Myocyte (in vitro differentiated cells): ENCODE results near the gene SLC25A43. TPM values are rescaled to one million over a fixed set of nuclear protein-coding genes. Genes with fewer than 3 reads are reported as not detected.
"Not testable (repeated sequence)": the region's sequence is repeated elsewhere in the genome, so short reads cannot be mapped to it uniquely, and the experiment has no call there.

ENCODE experiments used
- DNase-seq: peaks from one replicate; pipeline ENCODE4 v3.0.0-alpha.2; 2012; ENCODE audit warnings: low read depth
- total RNA-seq: library from RNA; depleted of rRNA; stranded (reverse); fragments of >200 nt; gene quantifications from 2 replicates; pipeline ENCODE4 v1.2.3, GENCODE V29; 2014

The SLC25A43 gene
- total RNA-seq, 1 donor from 2014 or later = 9.8 TPM

DNA sequence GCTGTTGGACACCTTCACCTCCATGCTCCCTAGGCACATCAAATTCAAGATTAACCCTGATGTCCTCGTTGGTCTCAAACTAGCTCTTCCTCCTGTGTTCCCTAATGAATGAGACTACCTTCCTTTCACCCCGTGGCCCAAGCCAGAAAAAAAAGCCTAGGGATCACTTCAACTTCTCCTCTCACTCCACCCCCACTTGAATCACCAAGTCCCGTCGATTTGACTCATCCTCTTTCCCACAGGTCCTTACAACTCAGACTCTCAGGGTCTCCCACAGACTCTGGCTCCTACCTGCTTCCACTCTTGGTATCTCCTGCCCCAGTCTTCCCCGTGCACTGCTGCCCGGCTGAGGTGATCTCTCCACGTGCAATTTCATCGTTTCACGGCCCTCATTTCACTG lies 8.5 kb downstream of the SLC25A43 start:
- no peak for DNase-seq

DNA sequence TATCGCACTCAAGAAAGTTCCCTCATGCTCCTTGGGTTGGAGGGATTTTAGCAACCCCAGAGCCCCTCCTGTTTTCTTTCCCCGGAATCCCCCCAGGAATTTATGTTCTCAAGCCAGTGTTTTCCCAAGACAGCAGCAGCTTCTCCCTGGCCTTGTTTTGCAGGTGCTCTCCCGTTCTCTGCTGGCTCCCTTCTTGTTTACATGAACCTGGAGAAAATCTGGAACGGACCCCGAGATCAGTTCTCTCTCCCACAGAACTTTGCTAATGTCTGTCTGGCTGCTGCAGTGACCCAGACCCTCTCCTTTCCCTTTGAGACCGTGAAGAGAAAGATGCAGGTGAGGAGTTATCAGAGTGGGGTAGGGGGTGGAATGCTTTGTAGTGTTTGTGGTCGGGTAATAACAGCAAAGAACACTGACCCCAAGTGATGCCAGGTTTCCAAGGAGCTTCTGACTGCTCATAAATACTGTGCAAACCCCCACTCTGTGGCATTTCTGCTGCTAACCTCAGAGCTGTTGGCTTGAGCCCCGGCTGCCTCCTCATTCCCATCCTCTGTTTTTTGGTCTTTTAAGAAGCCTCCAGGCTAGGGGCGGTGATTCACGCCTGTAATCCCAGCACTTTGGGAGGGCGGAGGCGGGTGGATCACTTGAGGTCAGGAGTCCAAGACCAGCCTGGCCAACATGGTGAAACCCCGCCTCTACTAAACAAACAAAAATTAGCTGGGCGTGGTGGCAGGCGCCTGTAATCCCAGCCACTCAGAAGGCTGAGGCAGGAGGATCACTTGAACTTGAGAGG lies 11.1 kb downstream of the SLC25A43 start:
- DNase-seq = peak; percentile 83

DNA sequence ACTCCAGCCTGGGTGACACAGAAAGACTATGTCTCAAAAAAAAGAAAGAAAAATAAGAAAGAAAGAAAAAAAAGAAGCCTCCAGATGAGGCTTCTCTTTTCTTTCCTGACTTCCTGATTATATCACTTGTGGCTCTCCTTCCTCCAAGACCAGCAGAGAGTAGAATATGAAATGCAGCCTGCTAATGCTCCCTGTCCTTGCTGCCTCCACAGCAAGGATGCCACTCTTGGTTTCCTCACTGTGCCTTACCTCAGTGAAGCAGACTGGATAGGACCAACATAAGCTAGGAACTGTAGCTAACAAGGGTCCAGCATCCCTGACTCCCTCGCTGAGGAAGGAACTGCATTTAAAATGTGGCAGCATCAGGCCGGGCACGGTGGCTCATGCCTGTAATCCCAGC lies 11.7 kb downstream of the SLC25A43 start:
- DNase-seq = no peak

DNA sequence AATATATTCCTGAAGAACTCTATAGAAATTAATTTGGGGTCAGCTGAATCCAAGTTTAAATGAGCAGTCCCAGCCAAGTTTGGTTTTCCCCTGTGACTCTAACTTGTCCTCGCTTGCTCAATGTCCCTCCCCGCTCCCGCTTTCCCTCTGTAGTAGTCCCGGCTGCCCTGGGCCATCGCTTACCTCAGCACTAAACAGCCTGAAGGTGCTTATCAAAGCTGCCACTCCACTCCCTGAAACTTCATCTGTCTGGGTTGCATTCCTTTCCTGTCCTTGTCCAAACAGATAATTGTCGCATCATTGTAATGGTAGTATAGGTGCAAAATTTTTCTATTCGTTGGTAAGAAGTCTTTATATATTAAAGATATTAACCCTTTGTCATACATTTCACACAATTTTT lies 12.8 kb downstream of the SLC25A43 start:
- DNase-seq = no peak

DNA sequence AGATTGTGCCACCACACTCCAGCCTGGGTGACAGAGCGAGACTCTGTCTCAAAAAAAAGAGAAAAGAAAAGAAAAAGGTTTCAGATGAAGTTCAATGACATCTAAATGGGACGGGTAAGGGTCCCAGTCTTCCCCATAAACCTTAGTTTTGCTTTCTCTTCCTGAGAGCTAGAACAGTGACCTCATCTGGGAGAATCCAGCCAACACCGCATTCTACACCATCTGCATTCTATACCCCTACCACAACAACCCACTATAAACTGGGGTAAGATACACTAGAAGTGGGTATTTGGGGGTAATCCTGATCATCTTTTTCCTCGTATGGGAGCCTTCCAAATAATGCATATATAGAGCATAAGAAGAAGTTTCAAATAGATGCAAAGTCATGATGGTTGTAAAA lies 18.2 kb downstream of the SLC25A43 start:
- no peak for DNase-seq

DNA sequence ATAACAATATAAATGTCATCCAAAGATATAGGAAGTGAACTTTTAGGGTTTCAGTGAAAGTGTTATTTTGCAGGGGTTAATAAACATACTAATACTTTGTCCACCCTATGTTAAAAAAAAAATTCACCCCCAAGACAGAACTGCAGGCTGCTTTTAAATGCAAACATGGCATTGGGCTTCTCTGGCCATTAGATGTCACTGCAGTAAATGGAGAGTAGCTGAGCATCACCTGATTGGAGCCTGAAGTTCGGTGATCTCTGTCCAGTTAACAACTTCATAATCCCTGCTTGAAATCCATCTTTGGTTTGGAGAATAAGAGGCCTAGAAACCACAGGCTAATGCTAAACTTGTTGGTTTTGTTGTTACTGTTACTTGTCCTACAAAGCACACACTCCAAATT lies 18.7 kb downstream of the SLC25A43 start:
- no peak for DNase-seq

DNA sequence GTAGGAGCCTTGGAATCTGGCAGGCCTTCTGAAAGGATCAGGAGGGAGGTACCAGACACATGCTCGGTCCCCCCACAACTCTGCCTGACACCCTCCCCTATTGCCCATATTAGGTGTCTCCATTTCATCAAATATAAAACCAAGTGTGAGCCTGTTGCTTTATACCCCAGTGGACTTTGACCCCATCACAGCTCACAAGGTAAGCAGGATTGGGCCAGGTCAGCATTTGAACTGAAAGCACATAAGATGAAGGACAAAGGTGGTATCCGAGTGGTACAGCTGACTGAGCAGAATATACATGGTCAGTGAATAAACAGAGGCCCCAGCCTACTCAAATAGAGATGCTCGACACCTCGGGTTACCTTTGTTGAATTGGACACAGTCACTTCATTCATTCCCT lies 20.0 kb downstream of the SLC25A43 start:
- DNase-seq = no peak

DNA sequence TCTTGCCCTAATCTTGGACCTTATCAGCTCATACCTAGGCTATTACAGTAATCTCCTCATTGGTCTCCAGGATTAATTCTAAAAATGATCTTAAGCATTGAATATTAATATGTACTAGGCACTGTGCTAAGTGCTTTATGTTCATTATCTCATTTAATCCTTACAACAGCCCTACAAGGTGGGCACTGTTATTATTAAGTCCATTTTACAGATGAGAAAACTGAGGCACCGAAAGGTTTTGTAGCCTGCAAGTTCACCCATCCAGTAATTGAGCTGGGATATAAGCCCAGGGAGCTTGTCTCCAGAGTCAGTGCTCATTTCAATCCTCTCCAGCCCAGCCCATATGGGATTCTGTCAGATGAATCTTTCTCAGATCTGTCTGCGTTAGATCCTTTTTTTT lies 20.8 kb downstream of the SLC25A43 start:
- no peak for DNase-seq

DNA sequence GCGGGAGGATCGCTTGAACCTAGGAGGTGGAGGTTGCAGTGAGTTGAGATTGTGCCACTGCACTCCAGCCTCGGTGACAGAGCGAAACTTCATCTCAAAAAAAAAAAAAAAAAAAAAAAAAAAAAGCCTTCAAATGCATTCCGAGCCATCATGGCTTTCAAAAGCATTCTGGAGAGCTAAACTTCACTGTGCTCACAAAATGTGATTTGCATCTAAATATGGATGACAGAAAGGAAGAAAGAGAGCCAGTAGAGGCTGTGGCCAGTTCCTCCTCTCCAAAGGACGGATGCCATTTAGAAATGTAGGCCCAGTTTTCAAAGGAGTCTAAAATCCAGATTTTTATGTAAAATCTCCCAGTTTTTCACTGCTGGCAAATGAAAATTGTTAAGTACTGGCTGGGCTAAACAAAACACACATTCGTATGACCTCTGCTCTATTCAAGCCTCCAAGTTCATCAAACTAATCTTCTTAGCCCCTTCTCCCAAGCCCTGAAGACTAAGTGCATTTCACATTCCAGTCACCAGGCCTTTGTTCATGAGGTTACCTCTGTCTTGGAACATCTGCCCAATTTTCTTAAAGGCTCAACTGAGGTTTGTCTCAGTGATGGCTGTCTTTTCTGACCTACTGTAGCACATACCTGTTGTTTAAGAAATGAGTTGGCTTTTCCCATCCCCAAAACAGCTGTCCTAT lies 22.0 kb downstream of the SLC25A43 start:
- no peak for DNase-seq

DNA sequence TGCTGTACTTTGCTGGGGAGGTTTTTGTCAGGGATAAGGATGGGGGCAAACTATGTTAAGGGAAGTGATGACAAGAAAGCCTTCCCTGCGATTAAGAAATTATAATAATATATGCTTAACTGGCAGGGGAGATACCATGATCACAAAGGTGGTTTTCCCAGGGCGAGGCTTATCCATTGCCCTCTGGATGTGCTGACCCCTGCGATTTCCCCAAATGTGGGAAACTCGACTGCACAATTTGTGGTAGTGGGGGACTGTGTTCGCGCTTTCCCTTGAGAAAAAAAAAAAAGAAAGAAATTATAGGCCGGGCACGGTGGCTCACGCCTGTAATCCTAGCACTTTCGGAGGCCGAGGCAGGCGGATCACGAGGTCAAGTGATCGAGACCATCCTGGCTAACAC lies 24.5 kb downstream of the SLC25A43 start:
- no peak for DNase-seq

DNA sequence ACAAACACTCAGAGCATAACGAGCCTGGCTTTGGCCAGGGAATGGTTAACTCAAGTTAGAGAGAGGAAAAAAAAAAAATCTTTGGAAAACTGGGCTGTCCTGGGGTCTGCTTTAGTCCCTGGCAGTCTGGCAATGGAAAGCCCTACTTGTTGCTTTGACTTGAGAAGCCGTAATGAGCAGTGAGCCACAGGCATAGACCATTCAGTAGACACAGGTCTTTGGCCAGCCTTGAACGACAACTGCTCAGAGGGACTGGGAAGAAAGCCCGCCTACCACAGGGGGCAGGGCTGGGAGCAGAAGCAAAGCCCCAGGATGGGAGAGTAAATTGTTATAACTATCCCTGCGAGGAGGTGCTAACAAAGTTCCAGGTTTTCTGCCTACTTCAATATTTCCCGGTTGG lies 25.9 kb downstream of the SLC25A43 start:
- DNase-seq = no peak

DNA sequence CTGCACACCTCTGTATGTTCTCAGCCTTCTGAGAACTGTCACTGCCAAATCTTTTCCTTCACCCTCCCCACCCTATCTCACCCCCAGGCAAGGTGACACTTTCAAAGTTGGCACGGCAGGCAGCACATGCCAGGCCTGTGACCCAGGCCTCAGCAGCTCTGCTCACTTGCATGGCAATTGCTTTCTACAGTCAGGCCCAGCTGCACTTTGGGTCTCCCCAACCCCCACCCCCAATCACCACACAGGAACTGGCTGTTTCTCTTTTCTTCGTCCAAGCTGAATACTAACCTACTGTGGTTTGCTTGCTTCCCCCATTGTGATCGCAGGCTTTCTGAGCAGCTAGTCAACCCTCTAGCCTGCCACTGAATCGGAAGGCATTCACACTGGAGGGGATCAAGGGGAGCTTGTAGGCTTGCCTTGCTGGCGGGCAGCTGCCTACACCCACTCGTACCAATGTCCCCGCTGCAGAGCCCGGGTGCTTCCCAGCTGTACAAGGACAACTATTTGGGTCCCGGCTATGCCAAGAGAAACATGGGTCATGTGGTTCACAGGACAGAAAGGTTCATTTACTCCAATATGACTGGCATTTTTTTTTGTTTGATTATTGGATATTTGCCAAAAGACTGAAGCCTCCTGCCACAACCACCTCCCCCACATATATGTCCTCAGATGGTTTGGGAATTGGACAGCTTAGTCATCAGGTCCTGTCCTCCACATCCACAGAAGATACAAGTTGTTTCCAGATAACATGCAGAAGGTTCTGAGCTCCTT lies 28.1 kb downstream of the SLC25A43 start:
- DNase-seq = peak; percentile 7

DNA sequence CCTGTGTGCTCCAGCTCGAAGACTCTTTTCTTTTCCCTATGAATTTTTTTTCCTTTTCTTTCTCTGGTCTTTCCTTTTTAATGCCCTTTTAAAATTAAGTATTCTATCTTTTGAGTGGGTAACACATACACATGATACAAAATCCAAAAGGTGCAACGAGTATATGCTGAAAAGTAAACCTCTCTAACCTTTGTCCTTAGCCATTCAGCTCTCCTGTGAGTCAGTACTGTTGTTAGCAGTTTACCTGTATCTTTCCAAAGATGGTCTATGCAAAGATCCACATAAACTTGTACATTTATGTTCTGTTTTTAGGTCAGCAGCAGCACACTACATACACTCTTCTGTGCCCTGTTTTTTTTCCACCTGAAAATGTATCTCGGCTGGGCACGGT lies 28.7 kb downstream of the SLC25A43 start:
- DNase-seq = no peak

DNA sequence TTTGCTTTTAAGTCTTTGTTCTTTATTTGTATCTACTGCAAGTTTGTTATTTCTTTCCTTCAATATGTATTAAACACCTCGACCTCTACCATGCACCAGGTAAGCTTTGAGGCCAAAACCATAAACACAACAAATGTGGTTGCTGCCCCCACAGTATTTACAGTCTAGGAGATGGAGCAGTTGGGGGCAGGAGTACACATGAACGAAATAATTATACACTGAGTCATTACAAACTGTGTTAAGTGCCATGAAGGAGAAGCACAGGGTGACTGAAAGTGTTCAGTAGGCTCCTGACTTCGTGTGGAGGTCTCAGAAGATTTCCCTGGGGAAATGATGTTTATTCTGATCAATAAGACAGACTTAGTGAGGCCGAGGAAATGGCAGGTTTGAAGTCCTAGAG lies 30.3 kb downstream of the SLC25A43 start:
- no peak for DNase-seq

DNA sequence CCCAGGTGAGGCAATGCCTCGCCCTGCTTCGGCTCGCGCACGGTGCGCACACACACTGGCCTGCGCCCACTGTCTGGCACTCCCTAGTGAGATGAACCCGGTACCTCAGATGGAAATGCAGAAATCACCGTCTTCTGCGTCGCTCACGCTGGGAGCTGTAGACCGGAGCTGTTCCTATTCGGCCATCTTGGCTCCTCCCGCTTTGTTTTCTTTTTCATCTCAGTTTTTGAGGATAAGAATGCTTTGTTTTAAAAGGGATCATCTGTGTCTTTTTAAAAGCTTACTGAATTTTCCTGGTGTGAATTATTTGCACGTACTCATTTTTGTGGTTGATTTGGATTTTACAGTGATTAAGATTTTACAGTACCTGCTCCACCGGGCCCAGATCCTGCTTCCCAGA lies 42.2 kb downstream of the SLC25A43 start:
- not testable (repeated sequence) for DNase-seq

DNA sequence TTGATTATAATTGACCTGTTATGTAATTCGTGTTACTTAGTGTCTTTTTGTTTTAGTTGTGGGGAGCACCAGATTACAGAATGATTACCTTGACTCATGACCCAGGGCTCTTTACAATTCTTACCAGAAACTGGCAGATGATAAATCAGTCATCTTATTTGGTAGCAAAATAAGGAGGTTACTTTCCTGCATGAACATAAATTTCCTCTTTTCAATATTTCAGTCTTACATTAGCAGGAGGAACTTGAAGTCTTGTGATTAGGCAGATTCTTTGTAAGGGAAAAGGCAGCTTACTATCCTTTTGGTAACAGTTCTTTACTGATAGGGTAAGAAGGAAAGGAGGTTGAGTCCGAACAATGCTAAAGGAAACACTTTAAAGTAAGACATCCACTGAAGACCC lies 43.1 kb downstream of the SLC25A43 start:
- no peak for DNase-seq

DNA sequence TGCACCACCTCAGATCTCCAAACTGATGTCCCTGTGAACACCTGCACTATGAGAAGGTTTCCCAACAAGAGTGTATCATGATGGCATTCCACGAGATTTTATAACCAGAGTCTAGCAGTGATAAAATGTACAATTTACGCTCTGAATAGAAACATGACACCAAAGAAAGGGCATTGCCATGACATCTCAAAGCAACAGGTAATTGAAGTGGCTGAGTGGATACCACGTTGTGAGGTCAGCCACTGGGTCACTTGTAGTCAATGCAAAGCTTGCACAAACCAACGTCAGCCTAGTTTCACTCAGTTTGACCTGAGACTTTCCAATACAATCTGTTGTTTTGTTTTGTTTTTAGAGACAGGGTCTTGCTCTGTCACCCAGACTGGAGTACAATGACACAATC lies 54.1 kb downstream of the SLC25A43 start:
- no peak for DNase-seq

DNA sequence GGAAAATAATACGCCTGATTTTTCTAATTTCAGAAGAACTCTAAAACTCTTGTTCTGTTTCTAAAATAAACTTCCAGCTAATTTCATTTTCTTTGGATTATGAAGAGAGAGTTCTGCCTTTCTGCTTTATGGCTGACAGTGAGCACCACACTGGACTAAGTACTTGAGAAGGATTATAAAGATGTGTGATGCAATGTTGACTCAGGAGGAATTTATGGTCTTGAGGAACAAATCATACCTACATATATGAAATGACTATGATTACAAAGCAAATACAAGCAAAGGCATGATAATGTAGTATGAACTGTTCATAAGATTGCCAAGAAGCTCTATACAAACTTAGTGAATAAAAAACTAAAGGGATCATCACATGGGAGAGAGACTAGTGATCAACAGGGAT lies 56.1 kb downstream of the SLC25A43 start:
- no peak for DNase-seq

DNA sequence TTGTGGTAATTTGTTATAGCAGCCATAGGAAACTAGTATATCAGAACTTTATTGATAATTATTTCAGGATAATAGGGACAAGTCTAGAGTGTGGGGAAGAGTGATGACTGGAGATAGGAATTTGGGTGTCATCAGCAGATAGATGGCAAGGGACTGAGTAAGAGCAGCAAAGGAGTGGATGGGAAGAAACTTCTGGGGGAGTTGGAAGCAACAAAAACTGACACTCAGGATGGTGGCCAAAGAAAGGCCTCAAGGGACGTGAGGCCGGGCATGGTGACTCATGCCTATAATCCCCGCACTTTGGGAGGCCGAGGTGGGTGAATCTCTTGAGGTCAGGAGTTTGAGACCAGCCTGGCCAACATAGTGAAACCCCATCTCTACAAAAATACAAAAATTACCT lies 60.0 kb downstream of the SLC25A43 start:
- DNase-seq = no peak

DNA sequence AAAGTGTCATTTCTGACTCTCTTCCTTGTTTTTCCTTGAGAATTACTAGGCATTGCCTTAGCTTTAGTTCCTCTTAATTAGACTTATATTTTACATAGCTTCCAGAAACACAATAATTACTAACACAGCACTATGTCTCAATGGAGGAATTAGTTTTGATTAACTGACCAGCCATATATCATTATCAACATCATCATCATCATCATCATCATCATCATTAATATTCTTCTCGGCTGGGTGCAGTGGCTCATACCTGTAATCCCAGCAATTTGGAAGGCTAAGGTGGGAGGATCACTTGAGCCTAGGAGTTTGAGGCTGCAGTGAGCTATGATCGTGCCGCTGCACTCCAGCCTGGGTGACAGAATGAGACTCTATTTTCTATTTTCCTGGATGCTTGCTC lies 66.4 kb downstream of the SLC25A43 start:
- DNase-seq = no peak

DNA sequence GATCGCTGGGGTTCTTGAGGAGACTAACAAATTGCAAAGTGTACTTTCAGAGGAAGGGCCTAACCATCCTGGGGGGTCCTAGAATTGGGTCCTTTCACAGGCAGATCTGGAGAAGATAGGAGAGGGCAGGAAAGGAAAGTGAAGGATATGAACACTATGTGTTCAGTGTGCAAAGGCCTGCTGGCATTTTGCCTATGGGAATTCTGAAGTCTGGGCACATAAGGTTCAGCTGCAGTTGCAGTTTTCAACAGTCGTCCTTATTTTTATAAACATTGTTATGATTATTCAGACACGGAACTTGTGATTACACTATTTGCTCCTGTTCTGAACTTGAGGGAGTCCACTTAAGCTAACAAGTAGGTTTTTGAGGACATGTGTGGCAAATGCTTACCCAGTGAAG lies 67.8 kb downstream of the SLC25A43 start:
- no peak for DNase-seq

DNA sequence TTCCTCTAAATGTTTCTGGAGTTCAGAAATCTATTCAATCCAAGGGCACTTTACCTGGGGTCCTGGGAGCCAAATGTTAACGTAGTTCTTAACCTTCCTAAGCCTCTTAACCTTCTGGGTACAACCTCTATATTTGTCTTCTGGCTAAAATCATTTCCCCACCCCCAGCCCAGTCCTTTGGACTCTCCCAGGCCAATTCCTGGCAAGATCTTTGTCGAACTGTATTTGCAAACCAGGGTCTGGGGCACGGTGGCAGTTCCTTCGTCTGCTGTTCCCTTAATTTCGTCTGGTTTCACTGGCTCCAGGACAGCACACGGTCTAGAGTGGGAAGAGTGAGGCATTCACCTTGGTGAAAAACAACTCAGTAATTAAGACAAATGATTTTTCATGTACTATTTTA lies 68.3 kb downstream of the SLC25A43 start:
- DNase-seq = no peak
